Renal cortical epithelial cell (primary cell): ENCODE measurements around the gene CKM. TPM values are rescaled to one million over a fixed set of nuclear protein-coding genes. Genes with fewer than 3 reads are reported as not detected.
"Not testable (repeated sequence)": the region's sequence is repeated elsewhere in the genome, so short reads cannot be mapped to it uniquely, and the experiment has no call there.

Source experiments
- DNase-seq: peaks from one replicate; pipeline ENCODE4 v3.0.0-alpha.2; 2011; ENCODE audit warnings: low read depth
- total RNA-seq: library from RNA; depleted of rRNA; stranded (reverse); fragments of >200 nt; gene quantifications from 2 replicates; pipeline ENCODE4 v1.2.3, GENCODE V29; 2014

The CKM gene
- total RNA-seq, 1 donor from 2014 or later: not detected

DNA sequence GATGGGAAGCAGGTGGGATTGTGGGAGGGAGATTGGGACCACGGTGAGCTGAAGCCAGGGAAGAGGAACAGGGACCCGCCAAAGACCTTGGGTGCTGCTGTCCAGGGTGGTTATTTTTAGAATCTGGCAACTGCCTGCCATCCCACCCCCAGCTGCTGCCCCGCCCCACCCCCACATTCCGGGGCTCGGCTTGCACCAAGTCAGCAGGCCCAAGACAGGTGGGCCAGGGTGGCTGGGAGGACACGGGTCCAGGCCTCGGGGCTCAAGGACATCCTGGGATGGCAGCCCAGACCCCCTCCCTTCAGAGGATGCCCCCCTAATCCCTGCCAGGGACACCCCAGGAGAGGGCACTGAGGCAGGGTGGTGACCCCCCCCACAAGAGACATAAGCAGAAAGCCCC is 827 bp downstream of the CKM start:
- no peak for DNase-seq

- no peak for DNase-seq
These were observed 1.5 kb downstream of the CKM start for GRCh38 chr19:45320997-45321775.

DNA sequence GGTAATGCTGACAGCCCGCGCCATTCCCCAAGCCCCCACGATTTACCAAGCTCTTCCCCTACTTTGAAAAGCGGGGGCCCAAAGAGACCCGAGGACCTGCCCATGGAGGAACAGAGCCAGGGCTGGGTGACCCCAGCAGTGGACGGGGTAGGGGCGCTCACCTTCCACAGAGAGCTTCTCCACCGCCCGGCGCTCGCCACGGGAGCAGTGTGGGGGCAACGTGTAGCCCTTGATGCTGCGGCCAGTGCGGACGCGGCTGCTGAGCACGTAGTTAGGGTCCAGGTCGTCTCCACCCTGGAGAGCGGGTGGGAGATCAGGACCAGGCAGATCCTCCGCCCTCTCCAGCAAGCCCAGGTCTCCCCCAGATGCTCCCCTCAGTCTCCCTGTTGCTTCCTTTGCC is 7.4 kb downstream of the CKM start:
- no peak for DNase-seq

- DNase-seq: no peak
These were observed 7.9 kb downstream of the CKM start for GRCh38 chr19:45314708-45315245.

DNA sequence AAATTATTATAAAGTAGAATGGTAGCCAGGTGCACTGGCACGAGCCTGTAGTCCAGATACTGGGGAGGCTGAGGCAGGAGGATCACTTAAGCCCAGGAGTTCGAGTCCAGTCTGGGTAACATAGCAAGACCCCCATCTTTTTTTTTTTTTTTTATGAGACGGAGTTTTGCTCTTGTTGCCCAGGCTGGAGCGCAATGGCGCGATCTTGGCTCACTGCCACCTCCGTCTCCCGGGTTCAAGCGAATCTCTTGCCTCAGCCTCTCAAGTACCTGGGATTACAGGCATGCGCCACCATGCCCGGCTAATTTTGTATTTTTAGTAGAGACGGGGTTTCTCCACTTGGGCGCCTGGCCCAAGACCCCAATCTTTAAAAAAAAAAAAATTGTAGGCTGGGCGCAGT is 10.4 kb downstream of the CKM start:
- not testable (repeated sequence) for DNase-seq

GRCh38 chr19:45311621-45312020 is 11.1 kb downstream of the CKM start:
- no peak for DNase-seq

DNA sequence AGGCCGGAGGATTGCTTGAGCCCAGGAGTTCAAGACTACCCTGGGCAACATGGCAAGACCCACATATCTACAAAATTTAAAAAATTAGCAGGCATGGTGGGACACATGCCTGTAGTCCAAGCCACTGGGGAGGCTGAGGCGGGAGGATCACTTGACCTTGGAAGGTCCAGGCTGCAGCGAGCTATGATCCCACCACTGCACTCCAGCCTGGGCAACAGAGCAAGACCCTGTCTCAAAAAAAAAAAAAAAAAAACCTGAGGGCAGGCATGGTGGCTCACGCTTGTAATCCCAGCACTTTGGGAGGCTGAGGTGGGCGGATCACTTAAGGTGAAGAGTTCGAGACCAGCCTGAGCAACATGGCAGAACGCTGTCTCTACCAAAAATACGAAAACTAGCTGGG is 13.4 kb downstream of the CKM start:
- not testable (repeated sequence) for DNase-seq

GRCh38 chr19:45307361-45307760 is 15.3 kb downstream of the CKM start:
- DNase-seq: no peak

- DNase-seq: no peak
These were observed 16.1 kb downstream of the CKM start for GRCh38 chr19:45306518-45307027.

DNA sequence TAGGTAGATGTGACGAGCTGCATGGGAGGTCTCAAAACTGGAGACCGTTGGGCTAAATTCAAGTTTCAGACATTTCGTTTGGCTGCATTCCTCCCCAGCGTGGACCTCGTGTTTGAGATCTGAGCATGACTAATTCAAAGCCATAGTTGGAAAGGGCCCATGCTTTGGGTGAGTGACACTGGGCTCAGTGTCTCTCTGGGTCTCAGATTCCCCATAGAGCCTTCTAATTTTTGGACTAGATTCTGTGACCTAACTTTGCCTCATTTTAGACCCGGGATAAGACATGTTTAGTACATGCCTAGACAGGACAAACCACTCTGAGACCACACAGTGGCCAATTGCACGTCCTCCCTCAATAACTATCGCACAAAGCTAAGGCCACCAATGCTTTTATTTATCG is 16.6 kb downstream of the CKM start:
- no peak for DNase-seq

GRCh38 chr19:45305421-45305820 is 17.3 kb downstream of the CKM start:
- no peak for DNase-seq

GRCh38 chr19:45305007-45305406 is 17.7 kb downstream of the CKM start:
- no peak for DNase-seq

GRCh38 chr19:45304141-45304926 is 18.3 kb downstream of the CKM start:
- DNase-seq: no peak

- no peak for DNase-seq
These were observed 19.2 kb downstream of the CKM start for GRCh38 chr19:45303269-45304060.

DNA sequence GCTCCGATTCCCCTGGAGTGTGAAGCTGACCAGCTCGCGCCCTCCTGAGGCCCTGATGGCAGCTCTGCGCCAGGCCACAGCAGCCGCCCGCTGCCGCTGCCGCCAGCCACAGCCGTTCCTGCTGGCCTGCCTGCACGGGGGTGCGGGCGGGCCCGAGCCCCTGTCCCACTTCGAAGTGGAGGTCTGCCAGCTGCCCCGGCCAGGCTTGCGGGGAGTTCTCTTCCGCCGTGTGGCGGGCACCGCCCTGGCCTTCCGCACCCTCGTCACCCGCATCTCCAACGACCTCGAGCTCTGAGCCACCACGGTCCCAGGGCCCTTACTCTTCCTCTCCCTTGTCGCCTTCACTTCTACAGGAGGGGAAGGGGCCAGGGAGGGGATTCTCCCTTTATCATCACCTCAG is 20.3 kb downstream of the CKM start:
- no peak for DNase-seq

DNA sequence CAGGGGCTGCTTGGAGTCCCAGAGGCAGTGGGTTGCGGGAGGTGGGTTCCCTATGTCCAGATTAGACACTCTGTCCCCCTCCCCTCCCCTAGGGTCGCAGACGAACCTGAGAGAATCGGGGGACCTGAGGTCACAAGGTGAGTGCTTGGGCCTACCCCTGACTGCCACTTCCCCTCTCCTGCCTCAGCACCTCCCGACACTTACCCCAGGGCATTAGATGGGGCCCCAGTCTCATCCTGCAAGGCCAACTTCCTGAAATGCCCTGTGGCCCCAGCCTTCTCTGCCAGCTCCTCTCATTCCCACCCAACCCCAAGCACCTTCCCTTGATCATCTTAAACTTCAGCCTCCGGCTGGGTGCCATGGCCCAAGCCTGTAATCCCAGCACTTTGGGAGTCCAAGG is 23.0 kb downstream of the CKM start:
- DNase-seq: no peak

DNA sequence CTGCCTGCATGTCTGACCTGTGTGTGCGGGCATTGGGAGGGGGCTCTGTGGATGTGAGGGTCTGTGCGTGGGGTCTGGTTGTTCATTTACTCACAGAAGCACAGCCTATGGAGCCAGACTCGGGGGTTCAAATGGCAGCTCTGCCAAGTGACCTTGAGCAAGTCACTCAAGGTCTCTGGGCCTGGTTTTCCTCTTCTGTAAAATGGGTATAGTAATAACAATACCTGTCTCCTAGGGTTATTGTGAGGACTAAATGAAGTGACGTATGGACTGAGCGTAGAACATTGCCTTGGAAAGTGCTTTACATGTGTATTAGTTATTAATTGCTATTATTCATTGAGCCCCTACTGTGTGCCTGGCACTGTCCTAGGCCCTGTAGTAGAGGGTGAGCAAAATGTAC is 24.4 kb downstream of the CKM start:
- DNase-seq: no peak

DNA sequence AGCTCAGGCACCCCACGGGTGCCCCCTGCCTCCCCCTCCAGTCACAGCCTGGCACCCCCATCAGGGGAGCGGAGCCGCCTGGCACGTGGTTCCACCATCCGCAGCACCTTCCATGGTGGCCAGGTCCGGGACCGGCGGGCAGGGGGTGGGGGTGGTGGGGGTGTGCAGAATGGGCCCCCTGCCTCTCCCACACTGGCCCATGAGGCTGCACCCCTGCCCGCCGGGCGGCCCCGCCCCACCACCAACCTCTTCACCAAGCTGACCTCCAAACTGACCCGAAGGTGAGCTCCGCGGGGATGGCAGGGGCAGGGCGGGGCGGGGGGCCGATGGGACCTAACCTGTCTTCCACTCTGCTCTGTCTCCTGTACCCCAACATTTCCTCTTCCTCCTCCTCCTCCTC is 25.0 kb downstream of the CKM start:
- DNase-seq: no peak

DNA sequence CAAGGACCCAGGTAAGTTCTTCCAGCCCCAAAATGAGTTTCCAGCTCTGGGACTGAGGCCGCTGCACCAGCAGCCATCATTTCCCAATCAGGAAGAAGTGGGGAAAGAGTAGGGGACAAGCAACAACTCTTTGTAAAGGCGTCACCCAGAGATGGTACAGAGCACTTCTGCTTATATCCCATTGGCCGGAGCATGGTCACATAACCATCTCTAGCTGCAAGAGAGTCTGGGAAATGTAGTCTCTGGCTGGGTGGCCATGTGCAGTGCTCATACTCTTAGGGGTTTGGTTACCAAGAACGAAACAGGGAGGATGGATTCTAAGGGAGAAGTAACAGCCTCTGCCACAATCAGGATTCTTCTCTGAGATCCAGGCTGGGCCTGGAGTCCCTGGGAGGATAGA is 26.3 kb downstream of the CKM start:
- DNase-seq: no peak

- DNase-seq: no peak
These were observed 26.8 kb downstream of the CKM start for GRCh38 chr19:45295873-45296272.

DNA sequence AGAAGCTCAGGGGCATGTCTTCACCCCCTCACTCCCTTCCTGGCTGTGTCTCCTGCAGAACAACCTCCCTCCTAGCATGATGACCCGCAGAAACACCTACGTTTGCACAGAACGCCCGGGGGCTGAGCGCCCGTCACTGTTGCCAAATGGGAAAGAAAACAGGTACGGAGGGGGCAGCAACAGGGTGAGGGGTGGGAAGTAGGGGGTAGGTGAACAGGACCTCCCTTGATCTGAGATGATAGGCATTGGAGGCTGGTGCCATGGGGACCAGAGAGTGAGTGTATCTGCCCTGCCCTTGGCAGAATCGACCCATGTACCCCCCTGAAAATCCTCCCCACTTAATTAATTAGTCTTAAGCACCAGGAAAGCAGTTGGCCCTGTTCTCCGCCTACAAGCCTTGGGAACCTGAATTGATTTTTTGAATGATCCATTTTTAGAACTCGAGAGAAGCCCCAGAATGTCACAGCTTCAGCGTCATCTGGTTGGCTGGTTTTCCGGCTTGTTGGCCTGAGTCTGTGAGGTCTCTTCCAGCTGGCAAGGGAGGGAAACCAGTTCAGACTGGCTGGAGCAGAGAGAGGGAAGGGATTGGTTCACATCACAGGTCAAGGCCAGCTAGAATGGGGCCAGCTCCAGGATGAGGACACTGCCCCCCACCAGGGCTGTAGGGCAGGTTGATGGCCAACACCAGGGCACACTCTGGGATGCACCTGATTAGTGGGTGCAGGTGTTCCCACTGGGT is 28.2 kb downstream of the CKM start:
- no peak for DNase-seq
